Measurements from ENCODE around the gene MEF2C. TPM values are rescaled to one million over a fixed set of nuclear protein-coding genes. Genes with fewer than 3 reads are reported as not detected.

MEF2C gene
- total and polyA plus RNA-seq, 2 of the 13 experiments (the other 11 are each of a cell fraction or from before 2014, with no cell fraction given) = 0.02 TPM; not detected in 1

GRCh38 chr5:88870285-88870684 is 12.7 kb downstream of the MEF2C start:
- DNase-seq (ENCODE audit: low spot score) (no peak), ATAC-seq (no peak), FAIRE-seq (no peak)
- H4K20me1 ChIP-seq (ENCODE audit: insufficient read depth, low read length) = no peaks in the 10 kb centered on the region
- H3K4me2 ChIP-seq (ENCODE audit: low read depth, low read length) = no peak overlapping the region
- no peaks in the 10 kb centered on the region; a peak in 1 of 5 replicates for H3K27me3 ChIP-seq (ENCODE audit: control insufficient read depth in 1 of 2, insufficient read depth in 2 of 2, low read length in 2 of 2)
- BruUV-seq (replicated peaks) = no TSS peak
- POLR2A ChIA-PET = no interaction called here
- no peak overlapping the region for H2AFZ ChIP-seq (ENCODE audit: low read length)
- WGBS (ENCODE audit: low lambda C conversion rate) = 2% methylated on average over 2 of the region's 2 CpGs
- no peaks in the 10 kb centered on the region for H3K79me2 ChIP-seq (ENCODE audit: insufficient read depth, low read length)
- no peaks in the 10 kb centered on the region for H3K36me3 ChIP-seq (replicated peaks in 1 of 2; ENCODE audit: control insufficient read depth in 1 of 2, insufficient read depth in 2 of 2, low read length in 2 of 2)
- no peaks in the 10 kb centered on the region for H3K9me3 ChIP-seq (ENCODE audit: low read length)
- no peak for TF ChIP-seq HOXA7 (CRISPR knock-in tag; IDR thresholded peaks at IDR 0.05)
- TF ChIP-seq LRRFIP1 (CRISPR knock-in tag; conservative IDR thresholded peaks at IDR 0.05) = no peak
- no peak for TF ChIP-seq MAX (IDR thresholded peaks at IDR 0.05)
- no peak for TF ChIP-seq IRF9 (CRISPR knock-in tag; IDR thresholded peaks at IDR 0.05; ENCODE audit: borderline replicate concordance)
- TF ChIP-seq DRAP1 (CRISPR knock-in tag; IDR thresholded peaks at IDR 0.05) = no peak
- no peak for TF ChIP-seq ZNF782 (CRISPR knock-in tag; IDR thresholded peaks at IDR 0.05; ENCODE audit: borderline replicate concordance)
- no peak for TF ChIP-seq ZNF333 (CRISPR knock-in tag; IDR thresholded peaks at IDR 0.05; ENCODE audit: borderline replicate concordance)
- TF ChIP-seq ZNF672 (CRISPR knock-in tag; IDR thresholded peaks at IDR 0.05) = no peak
- TF ChIP-seq RBAK (CRISPR knock-in tag; IDR thresholded peaks at IDR 0.05) = no peak
- TF ChIP-seq TEAD2 (CRISPR knock-in tag; IDR thresholded peaks at IDR 0.05) = no peak
- no peak for TF ChIP-seq ZNF235 (CRISPR knock-in tag; IDR thresholded peaks at IDR 0.05; ENCODE audit: borderline replicate concordance)
- no peak for TF ChIP-seq KDM4B (CRISPR knock-in tag; IDR thresholded peaks at IDR 0.05)
- no peak for TF ChIP-seq ZNF761 (CRISPR knock-in tag; conservative IDR thresholded peaks at IDR 0.05)
- TF ChIP-seq ZNF543 (CRISPR knock-in tag; IDR thresholded peaks at IDR 0.05) = no peak
- TF ChIP-seq CBX2 (IDR thresholded peaks at IDR 0.05; ENCODE audit: low read depth, low read length) = no peak
- no peak for TF ChIP-seq CBX2 (CRISPR knock-in tag; IDR thresholded peaks at IDR 0.05; ENCODE audit: low read depth)
- no peaks in the 10 kb centered on the region for H3K4me1 ChIP-seq (ENCODE audit: insufficient read depth, low read length)
- CTCF ChIA-PET (ENCODE audit: low intra/inter-chr PET ratio, low total read pairs) = no interaction called here
- no peak overlapping the region for H3K27ac ChIP-seq (ENCODE audit: extremely low read length, insufficient read depth, low read length)
- H3K4me3 ChIP-seq (replicated peaks in 1 of 3; ENCODE audit: insufficient read depth in 1 of 3, low read depth in 2 of 3, low read length in 3 of 3) = no peak overlapping the region
- in situ Hi-C loops (cut with HindIII; ENCODE audit: extremely low pct_ligation_motif_present, low pct_unique_long_range_greater_than_20kb) (no loop called here), intact Hi-C loops (cut with micrococcal nuclease; ENCODE audit: unreplicated experiment) (no loop called here)
- no peak overlapping the region for H3K9ac ChIP-seq (ENCODE audit: insufficient read depth, low read depth, low read length)
